GM11168 (cell line): ENCODE measurements around the gene DDA1.
"Not testable (repeated sequence)": the region's sequence is repeated elsewhere in the genome, so short reads cannot be mapped to it uniquely, and the experiment has no call there.

Experiments used
- in situ Hi-C: fragments of 300-500 bp; cut with MboI; formaldehyde crosslinking; loops from one replicate; pipeline ENCODE4 v1.12.0; 2022; ENCODE audit warnings: low sequenced_read_pairs; ENCODE audit not compliant: unreplicated experiment

The DDA1 gene

DNA sequence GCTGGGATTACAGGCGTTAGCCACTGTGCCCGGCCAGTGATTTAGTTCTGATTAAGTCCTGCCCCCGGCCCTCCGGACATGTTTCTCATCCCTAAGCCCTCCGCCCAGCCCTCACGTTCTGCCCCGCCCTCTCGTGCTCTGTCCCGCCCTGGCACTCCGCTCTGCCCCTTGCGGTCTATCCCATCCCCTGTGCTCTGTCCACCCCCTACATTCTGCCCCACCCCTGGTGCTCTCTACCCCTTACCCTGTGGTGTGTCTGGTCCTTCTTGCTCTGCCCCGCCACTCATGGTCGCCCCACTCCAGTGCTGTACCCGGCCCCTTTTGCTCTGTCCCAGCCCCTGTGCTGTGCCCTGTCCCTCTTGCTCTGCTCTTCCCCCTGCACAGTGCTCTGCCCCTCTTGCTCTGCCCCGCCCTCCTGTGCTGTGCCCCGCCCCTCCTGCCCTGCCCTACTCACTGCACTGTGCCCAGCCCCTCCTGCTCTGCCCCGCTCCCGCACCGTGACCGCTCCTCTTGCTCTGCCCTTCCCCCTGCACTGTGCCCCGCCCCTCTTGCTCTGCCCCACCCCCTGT lies 31.0 kb downstream of the DDA1 start:
- in situ Hi-C loops: no loop called here

- in situ Hi-C loops: no loop called here
Measured at GRCh38 chr19:17340871-17341357, 31.6 kb downstream of the DDA1 start.

DNA sequence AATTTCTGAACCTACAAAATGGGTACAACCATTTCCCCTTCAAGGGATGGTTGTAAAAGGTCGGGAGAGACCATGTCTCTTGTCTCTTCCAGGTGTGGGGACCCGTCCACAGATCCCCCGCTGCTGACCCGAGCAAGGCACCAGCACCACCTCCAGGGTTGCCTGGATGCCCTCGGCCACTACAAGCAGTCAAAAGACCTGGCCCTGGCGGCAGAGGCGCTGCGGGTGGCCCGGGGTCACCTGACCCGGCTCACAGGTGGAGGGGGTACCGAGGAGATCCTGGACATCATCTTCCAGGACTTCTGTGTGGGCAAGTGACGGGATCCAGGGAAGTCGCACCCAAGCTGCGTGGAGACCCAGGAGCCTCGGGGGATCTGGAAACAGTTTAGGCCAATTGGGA lies 32.0 kb downstream of the DDA1 start:
- in situ Hi-C loops: no loop called here

- in situ Hi-C loops: no loop called here
Measured at GRCh38 chr19:17341845-17342244, 32.5 kb downstream of the DDA1 start.

GRCh38 chr19:17346109-17346671 lies 36.8 kb downstream of the DDA1 start:
- in situ Hi-C loops: loop anchor here (5.0 kb wide), 1 partner anchor 41 kb away; no protein-coding TSS in a partner anchor

GRCh38 chr19:17347361-17347760 lies 38.0 kb downstream of the DDA1 start:
- in situ Hi-C loops: loop anchor here (5.0 kb wide), 1 partner anchor 40 kb away; no protein-coding TSS in a partner anchor

GRCh38 chr19:17347877-17348276 lies 38.5 kb downstream of the DDA1 start:
- in situ Hi-C loops: loop anchor here (5.0 kb wide), 1 partner anchor 39 kb away; no protein-coding TSS in a partner anchor

DNA sequence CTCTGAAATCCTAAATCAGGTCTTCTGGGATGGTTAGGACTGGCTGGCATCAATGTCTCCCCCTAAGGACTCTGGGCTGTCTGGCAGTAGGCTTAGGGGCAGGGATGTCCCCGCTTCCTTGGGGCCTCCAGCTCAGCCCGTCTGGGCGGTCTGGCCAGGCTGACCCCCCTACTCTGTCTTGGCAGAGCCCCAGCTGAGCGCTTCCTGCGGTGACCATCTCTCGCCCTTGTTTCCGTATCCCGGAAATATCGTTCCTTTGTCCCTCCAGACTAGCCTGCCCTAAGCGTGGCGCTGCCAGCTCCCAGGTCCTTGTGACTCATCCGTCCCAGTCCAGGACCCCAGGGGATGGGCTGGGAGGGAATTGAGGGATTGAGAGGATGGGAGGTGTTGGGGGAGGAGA lies 39.3 kb downstream of the DDA1 start:
- in situ Hi-C loops: loop anchor here (5.0 kb wide), 1 partner anchor 39 kb away; no protein-coding TSS in a partner anchor

GRCh38 chr19:17351815-17352435 lies 42.6 kb downstream of the DDA1 start:
- in situ Hi-C loops: no loop called here

DNA sequence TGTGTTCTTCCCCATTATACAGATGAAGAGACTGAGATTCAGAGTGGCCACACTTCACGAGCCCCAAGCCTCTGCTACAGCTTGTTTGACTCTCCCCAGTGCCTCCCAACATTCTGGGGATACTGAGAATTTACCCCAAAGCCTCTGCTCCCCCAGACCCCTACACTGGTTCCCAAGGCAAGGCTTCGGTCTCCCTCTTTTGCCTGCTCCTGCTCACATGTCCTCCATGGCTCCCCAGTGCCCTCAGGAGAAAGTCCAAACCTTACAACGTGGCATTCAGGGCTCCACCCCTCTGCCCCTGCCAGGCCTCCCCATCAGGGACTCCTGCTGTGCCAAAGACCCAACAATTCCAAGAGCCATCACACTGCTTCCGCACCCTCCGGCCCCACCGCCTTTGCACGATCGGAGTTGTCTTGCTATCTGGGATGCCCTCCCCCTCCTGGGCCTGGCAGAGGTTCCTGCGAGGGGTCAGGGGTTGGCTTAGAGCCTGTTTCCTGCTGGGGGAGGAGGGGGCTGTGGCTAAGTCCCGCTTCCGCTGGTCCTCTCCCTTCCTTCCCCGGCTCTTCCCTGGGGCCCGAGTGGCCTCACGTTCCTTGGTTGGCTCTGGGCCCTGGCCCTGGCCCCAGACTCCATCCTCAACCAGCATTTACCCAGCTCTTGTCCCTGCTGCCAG lies 43.4 kb downstream of the DDA1 start:
- in situ Hi-C loops: no loop called here

DNA sequence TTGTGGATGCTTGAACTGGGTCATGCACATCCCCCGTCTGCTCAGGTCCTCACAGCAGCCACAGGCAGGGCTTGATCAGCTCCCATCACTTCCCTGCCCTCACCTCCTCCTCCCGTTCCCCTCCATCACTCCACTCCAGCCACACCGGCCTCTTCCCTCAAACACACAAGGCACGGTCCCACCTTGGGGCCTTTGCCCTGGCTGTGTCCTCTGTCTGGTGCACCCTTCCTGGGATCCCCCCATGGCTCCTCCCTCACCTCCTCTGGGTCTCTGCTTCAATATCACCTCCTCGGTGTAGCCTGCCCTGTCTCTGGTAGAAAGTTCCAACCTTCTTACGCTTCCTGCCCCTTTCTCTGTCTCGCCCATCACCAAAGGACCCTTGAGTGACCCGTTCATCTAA lies 44.0 kb downstream of the DDA1 start:
- in situ Hi-C loops: no loop called here

DNA sequence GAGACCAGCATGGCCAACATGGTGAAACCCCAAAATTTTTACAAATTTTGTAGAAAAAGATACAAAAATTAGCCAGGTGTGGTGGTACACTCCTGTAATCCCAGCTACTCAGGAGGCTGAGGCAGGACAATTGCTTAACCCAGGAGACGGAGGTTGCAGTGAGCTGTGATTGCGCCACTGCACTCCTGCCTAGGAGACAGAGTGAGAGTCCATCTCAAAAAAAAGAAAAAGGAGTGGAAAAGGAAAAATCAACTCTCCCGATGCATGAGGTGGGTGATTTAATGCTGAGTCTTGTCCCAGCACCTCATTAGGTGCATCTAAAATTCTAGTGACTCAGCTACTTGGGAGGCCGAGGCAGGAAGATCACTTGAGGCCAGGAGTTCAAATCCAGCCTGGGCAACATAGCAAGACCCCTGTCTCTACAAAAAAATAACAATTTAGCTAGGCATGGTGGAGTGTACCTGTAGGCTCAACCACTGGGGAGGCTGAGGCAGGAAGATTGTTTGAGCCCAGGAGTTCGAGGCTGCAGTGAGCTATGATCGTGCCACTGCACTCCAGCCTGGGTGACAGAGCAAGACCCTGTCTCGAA lies 47.8 kb downstream of the DDA1 start:
- in situ Hi-C loops: no loop called here

DNA sequence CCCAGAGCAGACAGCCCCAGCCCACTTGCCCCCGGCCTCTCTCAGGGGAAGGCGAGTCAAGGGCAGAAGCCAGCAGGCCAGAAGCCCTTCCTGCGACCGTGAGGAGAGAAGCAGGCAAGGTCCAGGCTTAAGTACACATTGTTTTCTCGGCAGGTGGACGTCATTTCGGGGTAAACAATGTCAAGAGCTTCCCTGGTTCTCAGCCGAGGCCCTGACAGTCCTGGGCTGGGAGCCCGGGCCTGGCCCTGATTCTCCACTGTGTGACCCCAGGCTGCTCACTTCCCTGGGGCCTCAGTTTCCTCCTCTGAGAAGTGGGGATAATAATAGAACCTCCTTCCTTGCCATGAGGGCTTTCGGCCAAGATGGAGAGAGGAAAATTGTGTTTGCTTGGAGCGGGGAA lies 48.4 kb downstream of the DDA1 start:
- in situ Hi-C loops: no loop called here

DNA sequence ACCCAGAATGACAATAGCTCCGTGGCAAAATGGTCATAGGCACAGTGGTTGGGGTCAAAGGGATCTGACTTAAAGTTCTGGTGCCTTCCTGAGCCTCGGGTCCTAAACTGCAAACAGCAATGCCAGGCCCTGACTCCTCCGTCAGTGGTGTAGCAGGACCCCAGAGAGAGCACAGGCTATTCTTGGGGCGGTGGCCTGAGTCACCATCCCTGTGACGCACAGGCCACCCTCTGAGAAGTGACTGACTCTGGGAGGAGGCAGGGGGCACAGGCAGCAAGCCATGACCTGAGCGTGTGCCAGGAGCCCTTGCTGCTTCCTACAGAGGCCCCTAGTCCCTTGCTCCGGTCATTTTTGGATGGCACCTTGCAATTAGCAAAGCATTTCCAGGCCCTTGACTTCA lies 49.0 kb downstream of the DDA1 start:
- in situ Hi-C loops: no loop called here

DNA sequence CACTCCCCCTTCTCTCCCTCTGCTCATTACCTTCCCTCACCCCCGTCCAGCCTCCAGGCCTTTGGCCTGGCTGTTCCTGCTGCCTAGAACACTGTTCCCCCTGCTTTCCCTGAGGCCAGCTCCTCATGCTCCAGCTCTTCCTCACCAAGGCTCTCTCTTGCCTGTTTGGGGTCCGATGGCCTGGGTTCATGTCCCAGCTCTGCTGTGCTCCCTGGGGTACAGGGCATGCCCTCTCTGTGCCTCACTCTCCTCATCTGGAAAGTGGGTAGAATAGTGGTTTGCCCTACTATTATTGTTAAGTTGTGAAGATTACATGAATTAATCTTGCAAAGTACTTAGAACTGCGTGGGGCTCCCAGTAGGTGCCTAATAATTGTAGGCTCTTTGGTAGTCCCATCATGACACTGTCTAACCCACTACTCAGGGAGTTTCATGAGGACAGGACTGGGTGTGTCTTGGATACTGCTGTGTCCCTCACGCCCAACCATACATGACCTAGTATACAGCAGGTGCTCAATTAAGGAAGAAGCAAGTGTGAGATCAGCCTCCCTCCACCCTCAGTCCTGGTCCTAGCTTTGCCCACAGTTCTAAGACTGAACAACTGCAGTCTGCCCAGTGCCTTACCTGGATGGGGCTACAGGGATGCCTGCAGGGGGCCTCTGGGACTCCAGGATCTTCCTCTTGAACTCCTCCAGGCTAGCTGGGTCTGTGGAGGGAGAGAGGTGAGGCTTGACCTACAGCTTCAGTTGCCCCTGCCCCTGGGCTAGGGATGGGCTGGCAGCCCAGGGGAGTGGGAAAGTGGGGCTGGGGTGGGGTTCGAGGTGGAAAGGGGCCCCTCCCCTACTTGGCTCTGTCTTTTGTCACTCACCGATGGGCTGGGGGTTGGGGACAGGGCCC lies 50.8 kb downstream of the DDA1 start:
- in situ Hi-C loops: no loop called here

DNA sequence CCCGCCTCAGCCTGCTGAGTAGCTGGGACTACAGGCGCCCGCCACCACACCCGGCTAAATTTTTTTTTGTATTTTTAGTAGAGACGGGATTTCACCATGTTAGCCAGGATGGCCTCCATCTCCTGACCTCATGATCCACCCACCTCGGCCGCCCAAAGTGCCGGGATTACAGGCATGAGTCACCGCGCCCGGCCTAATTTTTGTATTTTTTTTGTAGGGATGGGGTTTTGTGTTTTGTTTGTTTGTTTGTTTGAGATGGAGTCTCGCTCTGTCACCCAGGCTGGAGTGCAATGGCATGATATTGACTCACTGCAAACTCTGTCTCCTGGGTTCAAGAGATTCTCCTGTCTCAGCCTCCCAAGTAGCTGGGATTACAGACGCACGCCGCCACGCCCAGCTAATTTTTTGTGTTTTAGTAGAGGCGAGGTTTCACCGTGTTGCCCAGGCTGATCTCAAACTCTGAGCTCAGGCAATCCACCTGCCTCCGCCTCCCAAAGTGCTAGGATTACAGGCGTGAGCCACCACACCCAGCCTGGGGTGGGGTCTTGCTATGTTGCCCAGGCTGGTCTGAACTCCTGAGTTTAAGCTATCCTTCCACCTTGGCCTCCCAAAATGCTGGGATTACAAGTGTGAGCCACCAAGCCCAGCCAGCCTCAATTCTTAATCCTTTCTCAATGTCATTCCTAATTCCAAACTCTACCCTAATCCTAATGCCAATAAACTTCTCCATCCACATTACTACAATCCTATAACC lies 54.7 kb downstream of the DDA1 start:
- in situ Hi-C loops: not testable (repeated sequence)

- in situ Hi-C loops: no loop called here
Measured at GRCh38 chr19:17365361-17365760, 56.0 kb downstream of the DDA1 start.

DNA sequence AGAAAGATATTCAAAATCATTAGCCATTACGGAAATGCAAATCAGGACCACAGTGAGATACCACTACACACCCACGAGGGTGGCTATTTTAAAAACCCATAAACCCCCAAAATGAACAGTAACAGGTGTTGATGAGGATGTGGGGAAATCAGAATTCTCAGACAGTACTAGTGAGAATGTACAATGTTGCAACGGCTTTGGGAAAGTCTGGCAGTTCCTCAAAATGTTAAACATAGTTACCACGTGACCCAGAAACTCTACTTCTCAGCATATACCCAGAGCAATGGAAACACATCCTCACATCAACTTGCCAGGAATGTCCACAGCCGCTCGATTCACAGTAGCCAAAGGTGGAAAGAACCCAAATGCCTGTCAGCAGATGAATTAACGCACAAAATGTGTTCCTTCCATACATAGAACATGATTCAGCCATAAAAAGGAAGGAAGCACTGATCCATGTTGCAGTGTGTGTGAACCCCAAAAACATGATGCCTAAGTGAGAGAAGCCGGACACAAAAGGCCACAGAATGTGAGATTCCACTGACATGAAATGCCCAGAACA lies 60.7 kb downstream of the DDA1 start:
- in situ Hi-C loops: no loop called here
